HG02981 (cell line): ENCODE data around the gene PARD3B.

Experiments
- ATAC-seq: cut with Tn5 transposase; IDR thresholded peaks from one replicate; pipeline ENCODE4 v1.9.1; 2021; ENCODE audit warnings: mild to moderate bottlenecking, moderate library complexity; ENCODE audit not compliant: unreplicated experiment

The PARD3B gene

DNA sequence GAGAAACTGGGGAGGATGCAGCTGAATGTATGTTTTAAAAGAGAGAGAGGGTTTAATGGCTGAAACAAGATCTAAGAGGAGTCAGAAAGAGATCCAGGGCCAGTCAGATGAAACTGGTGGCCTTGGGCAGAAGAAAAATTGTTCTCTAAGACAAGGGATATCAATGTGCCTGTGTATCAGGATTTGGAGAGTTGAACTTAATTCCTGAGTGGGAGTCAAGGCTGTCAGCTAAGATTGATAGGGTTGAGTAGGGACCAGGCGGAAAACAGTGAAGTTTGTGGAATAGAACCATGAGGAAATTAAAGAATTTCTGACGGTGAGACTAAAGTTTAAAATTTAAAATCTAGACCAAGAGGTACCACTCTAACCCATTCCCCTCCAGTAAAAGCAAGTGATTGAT, 199.2 kb downstream of the PARD3B start:
- no peak for ATAC-seq

DNA sequence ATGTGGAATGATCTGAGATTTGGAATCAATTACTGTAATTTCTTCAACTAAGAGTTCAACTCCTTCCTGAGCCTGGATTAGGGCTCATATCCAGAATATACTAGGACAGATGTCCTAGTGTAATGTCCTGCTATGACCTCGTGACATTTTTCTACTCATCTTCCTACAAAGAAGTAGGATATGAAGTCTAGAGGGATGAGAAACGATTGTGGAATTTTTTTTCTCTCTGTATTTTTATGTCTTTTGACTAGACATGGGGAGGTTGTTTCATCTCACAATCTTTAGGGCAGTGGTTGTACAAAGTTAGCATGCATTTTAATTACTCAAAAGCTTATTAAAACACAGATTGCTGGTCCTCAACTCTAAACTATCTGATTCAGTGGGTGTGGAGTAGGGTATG, 203.0 kb downstream of the PARD3B start:
- ATAC-seq: no peak

DNA sequence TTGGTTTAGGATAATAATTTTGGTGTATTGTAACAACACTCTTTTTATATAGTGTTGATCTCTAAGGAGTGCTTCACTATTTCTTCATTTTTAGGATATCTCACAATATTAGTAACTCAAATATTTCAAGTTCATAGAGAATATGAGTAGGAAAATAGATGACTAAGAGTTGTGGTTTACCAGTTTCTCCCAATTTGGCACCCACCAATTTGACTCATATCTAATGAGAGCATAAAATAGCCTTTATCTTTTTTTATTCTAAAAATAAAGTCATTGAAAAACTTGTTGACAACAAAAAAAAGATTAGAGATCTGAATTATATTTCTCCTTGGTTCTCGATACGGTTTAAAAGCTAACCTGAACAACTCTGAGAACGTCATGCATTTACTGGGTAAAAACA, 204.0 kb downstream of the PARD3B start:
- no peak for ATAC-seq

DNA sequence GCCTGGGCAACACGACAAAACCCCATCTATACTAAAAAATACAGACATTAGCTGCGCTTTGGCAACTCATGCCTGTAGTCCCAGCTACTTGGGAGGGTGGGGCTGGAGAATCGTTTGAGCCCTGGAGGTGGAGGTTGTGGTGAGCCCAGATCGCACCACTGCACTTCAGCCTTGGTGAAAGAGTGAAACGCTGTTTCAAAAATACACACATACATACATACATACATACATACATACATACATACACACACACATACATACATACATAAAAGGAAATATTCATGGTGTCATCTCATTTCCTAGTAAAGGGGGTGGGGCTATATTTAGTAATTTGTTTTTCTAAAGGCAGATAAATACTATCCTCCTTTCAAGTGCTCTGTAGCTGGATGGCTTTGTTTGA, 205.1 kb downstream of the PARD3B start:
- ATAC-seq: no peak

DNA sequence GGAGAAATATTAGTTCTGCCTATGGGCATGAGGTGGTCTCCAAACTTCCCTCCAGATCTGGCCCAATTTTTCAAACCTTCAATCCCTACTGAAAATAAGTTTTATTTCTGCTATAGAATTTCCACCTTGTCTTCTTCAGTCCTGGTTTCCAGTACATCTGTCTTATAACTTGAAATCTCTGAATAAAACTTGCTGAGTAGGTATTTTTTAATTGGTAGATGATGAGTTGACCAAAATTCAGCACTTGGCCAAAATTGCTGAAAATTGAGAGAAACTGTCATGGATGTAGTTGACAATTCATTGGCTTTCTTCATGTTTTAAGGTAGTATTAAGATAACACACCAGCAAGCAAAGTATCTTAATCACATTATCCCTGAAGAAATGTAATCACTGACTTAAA, 206.2 kb downstream of the PARD3B start:
- ATAC-seq: no peak

DNA sequence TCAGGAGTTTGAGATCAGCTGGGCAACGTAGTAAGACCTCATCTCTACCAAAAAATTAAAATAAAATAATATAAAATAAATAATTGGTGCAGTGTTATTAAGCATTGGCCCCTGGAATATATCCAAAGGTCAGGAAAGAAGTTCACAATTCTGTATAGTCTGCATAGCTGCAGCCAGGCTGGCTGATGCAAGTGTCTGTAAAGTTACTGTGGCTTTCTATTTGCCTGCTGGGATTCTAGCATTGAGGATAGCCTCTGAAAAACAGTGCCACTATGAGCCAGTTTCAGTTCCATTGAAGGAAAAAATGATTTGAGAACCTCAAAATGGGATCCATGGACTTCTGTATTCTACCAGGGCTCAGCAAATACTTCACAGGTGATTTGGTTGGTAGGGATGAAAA, 208.6 kb downstream of the PARD3B start:
- ATAC-seq: no peak

DNA sequence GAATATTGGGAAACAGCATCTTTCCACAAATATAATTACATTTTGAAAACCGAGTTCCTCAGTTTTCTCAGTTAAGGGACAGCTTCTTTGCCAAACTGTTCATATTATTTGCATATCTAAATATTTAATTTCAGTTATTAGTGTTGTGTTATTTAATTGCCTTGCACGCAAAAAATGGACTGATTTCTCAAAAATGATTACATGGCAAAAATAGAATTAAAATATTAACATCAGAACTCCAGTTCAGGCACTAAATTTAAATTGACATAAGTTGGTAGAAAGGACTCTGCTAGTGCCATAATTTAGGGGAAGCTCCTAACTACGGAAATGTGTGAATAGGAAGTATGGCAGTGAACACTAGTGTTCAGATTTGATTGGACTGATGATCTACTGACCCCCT, 209.6 kb downstream of the PARD3B start:
- no peak for ATAC-seq

DNA sequence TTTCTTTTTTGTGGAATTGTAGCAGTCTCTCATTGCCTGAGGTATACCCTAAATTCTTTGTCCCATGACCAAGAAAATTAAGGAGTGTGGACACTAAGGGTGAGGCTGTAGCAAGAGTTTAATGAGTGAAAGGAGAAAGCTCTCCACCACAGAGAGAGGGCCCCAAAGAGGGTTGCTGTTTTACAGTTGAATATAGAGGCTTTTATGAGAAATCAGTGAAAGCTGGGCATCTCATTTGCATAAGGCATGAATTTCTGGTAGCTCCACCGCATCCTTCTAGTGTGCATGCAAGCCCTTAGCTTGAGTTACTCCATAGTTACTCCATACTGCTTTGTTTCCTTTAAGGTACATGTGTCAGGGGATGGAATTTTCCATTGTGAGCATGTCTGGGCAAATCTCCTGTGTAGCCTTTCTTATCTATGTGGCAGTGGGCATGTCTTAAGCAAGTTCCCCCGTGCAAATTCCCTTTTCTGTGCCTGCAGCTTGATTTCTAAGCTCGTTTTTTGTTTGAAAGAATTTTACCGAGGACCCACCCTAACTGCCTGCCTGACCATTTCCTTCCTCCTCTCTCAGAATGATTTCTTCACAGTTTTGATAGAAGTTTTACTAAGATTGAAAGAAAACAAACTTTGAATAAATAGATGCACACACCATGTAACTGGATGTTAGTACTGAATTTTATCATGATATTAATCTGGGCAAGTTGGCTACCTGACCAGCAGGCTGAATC, 218.9 kb downstream of the PARD3B start:
- ATAC-seq: no peak

DNA sequence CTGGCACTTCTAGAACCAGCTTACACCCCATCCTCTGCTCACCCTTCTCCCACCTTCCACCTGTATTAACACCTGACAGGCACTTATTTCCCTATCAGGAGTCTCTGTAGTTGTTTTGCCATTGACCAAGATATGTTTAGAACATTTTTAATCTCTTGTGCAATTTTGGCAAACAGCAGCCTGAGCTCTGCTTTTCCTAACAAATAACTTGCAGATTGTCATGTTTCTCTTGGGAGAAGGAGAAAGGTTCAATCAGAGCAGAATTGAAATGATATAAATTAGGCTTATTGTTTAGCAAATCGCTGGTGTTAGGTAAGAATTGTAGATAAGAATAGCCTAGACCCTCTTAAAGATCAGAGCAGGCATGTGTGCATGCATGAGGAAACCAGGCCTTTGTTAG, 225.5 kb downstream of the PARD3B start:
- no peak for ATAC-seq

DNA sequence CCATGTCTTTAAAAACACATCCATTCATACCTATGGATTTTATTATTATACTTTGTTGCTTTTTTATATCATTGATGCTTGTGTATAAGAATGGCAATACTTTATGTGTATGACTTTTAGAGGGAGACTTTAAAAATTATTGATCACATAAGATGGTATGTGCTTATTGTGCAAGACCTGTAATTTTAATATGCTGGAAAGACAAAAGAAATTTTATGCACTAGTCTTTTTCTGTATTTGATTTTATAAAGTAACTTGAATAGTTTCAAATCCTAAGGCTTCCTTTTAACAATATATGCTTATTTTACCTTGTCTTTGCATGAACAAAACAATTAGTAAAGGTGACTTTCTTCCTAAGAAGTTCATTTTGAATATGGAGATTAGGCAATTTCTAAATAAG, 226.4 kb downstream of the PARD3B start:
- ATAC-seq: no peak

DNA sequence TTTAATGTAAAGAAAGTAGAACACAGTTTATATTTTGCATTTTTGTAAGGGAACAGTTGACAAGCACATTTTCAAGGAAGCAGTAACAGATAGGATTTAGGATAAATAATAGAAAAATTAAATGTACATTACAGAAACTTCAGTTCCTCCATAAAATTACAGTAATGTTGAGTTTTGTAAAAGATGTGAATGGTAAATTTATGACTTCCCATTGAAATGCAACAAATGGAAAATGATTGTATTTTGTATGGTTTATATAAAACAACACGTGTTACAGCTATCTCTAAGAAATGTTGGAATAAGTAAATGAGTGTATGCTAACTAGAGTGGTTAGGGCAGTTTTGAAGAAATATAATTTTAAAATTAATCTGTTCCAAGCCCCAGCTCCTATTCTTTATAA, 227.3 kb downstream of the PARD3B start:
- no peak for ATAC-seq

DNA sequence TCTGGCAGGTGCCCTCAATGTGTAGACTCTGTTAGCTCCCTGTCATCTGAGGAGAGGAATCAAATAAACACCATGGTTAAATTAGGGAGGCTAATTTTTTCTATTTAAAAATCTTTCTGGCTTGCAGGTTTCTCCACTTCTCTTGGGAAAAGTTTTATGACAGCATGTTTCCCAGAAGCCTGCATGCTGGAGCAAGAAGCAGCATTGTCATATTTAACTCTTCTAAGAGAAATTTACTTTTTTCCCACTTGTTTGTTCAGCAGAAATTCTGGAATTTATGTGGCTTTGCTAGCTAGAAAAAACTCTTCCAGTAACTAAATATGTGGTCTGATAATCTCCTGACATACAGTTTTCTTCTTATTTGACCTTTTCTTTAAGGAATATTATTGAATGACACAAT, 230.5 kb downstream of the PARD3B start:
- ATAC-seq: no peak

DNA sequence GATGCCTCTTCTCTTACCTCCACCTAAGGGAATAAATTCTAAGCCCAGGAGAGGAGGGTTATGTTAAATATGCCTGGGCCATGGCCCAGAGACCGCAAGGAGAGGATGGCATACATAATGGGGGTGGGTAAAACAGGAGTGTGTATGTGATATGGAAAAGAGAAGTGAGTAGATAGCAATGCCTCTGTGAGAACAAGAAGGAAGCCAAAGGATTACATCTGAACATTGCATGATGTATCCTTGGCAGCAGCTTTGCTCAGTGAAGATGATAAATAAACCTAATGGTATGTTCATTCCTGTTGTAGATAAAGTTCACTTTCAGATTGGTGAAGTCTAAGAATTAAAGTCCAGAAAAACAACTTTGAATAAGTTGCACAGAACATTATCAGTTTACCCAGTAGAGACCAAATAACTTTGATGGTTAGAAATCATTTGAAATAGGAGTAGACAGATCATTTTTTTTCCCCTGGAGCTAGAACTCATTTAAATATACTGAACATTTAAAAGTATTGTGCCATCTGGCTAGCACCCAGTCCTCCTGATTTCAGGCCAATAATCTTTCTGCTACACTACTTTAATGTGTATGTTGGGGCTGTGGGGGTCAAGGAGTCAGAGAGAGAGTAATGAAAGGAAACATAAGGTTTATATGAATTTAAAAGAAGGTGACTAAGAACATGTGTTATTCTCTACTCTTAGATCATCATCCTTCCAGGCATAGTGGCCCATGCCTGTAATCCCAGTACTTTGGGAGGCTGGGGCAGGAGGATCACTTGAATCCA, 231.7 kb downstream of the PARD3B start:
- no peak for ATAC-seq

DNA sequence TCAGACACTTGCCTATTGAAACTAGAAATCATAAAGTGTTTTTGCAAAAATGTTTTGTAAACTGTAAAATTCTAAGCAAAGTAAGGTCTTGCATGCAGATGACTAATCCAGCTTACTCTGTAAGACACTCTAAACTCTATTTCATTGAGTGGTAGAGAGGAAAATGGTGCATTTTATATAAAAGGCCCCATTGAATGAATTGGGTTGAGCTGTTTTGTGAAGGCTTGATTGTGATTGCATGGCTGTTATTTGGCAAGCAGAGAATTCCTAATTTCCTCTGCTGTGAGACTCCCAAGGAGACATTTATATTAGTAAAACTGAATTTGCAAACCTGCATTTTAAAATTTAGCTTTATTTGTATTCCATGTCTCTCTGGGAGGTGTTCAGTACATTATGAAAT, 234.5 kb downstream of the PARD3B start:
- no peak for ATAC-seq

DNA sequence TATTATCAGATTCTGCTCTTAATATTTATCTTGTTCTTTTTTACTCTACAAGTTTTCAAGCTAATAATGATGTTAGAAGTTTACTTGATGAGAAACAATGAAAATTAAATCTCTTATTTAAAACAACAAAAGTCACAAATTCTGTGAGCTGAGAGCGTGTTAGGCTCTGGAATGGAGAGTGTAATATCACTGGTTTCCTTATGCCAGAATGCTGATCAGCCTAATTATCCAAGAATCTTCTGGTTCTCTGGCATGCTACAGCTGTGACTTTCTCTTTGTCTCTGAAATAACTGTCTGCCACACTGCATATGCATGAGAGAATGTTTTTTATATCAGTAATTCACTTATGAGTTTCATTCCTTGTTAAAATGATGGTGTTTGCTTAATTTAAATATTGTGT, 236.7 kb downstream of the PARD3B start:
- ATAC-seq: no peak

DNA sequence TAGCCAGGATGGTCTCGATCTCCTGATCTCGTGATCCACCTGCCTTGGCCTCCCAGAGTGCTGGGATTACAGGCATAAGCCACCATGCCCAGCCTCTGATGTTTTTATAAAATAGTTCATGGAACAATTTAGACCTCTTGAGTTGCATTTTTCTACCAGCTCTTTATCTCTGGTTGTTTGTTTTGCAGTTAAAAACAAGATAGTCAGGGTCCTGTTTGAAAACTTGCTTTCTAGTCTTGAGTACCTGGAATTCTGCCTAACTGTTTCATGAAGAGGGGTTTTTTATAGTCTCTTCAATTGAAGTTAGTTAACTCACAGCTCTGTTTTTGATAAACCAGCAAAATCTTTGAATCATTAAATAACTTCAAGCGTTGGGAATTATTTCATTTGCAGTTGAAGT, 244.8 kb downstream of the PARD3B start:
- no peak for ATAC-seq

DNA sequence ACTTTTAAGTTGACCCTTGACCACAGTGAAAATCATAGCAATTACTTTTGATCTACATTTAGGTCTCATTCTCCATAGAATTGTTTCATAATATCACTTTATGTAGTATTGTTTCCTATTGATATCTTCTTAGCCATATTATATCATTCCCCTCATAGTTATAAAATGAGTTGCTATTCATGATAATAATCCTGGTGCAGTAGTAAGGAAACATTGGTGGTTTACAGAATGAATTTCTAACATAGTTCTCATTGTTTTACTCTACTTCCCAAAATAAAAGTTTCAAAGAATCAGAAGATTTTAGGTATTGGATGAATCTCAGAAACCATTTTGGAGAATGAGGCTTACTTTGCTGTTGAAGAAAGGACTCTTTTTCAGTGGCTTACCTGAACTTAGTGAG, 246.0 kb downstream of the PARD3B start:
- ATAC-seq: no peak

DNA sequence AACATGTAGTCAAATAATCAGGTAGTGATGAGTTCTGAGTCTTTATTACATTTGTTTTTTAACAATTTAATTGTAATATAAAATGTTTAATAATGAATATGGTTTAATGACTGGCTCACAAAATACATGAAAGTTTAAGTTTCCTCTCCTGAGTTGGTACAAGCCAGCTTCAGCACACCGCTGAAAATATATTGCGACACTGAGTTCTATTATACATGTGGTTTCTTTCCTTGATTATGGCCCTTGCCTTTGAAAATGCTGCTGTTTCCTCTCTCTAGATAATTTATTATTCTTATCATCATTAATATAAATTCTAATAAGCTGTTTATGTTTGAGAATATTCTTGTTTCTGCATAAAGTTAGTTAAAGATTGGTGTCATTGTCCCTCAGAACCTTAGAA, 249.3 kb downstream of the PARD3B start:
- no peak for ATAC-seq

DNA sequence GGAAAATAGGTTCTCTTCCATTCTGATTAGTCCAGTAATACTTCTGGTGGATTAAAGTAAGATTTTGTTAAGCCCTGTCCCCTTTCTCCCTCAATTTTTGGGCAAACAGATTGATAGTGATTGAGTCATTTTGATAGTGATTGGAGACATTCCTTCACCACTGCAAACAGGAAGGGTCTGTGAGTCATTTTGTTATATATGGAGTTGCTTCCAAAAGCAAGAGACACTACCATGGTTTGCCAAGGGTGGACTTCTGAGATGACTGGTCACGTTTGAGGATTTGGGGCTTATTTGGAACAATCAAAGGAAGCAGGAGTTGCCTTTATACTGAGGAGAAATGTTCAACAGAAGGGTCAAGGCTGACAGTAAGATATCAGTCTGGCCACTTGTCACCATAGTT, 249.9 kb downstream of the PARD3B start:
- ATAC-seq: no peak

DNA sequence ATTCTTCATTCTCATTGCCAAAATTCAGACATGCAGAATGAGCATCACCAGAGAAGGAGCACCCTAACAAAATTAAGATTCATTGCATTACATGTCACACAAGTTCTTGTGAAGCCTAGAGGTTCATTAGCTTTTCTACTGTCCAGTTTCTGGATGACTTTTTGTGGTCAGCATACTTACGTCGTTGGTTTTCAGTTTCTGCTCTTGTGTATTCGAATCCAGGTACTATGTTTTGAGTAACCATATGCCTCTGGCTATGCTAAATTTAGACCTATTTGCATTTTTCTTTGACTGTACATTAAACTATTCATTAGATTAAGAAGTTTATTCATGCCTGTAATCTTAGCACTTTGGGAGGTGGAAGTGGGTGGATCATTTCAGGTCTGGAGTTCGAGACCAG, 251.3 kb downstream of the PARD3B start:
- ATAC-seq: peak; percentile 94

DNA sequence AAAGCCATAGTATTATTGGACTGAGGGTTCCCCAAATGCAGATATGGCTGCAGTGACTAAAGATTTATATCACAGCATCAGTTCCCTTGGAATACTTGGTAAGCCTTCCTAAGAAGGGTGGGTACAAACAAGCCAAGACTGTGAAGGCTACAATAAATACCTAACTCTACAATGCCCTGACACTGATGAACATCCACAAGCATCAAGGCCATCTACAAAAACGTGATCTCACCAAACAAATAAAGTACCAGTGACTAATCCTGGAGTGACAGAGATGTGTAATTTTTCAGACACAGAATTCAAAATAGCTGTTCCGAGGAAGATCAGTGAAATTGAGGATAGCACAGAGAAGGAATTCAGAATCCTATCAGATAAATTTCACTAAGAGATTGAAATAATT, 254.5 kb downstream of the PARD3B start:
- ATAC-seq: no peak

DNA sequence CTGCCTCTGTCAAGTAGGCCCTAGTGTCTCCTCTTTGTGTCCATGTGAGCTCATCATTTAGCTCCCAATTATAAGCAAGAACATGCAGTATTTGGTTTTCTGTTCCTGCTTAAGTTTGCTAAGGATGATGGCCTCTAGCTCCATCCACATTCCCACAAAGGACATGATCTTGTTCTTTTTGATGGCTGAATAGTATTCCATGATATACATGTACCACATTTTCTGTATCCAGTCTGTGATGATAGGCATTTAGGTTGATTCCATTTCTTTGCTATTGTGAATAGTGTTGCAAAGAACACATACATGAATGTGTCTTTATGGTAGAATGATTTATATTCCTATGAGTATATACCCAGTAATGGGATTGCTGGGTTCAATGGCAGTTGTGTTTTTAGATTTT, 263.2 kb downstream of the PARD3B start:
- no peak for ATAC-seq
